SK-N-SH treated with all-trans-retinoic acid at 6 μM for 48 hours (cell line): ENCODE measurements around the gene WFIKKN2.

Experiments
- ATAC-seq: fragments of 200-7000 bp; cut with Tn5 transposase; 3 replicates; pipeline ENCODE4 v1.9.1; 2020; ENCODE audit warnings: mild to moderate bottlenecking, moderate library complexity
- ARNTL ChIP-seq: fragments of 450-650 bp; formaldehyde crosslinking; IDR thresholded peaks from 2 replicates; pipeline ENCODE4 v1.5.0; 2020; ENCODE audit warnings: low read depth, mild to moderate bottlenecking, moderate library complexity, borderline replicate concordance
- BACH2 ChIP-seq: fragments of 250-450 bp; sonication (Bioruptor Pico); IDR thresholded peaks from 2 replicates; pipeline ENCODE4 v1.9.0; 2021; ENCODE audit warnings: mild to moderate bottlenecking, borderline replicate concordance
- CSDC2 ChIP-seq: fragments of 250-450 bp; sonication (Bioruptor Pico); IDR thresholded peaks from 2 replicates; pipeline ENCODE4 v1.5.0; 2020; ENCODE audit warnings: mild to moderate bottlenecking, moderate library complexity
- GLIS3 ChIP-seq: fragments of 250-450 bp; sonication (Bioruptor Pico); IDR thresholded peaks from 2 replicates; pipeline ENCODE4 v1.5.0; 2020; ENCODE audit warnings: mild to moderate bottlenecking, moderate library complexity
- ISL1 ChIP-seq: fragments of 250-450 bp; sonication (Bioruptor Pico); IDR thresholded peaks from 2 replicates; pipeline ENCODE4 v2.1.2; 2022; ENCODE audit warnings: mild to moderate bottlenecking, moderate library complexity
- RARB ChIP-seq: fragments of 250-450 bp; sonication (Bioruptor Pico); IDR thresholded peaks from 2 replicates; pipeline ENCODE4 v1.8.0; 2021; ENCODE audit warnings: mild to moderate bottlenecking, moderate library complexity
- SNAI2 ChIP-seq: fragments of 250-450 bp; sonication (Bioruptor Pico); IDR thresholded peaks from 2 replicates; pipeline ENCODE4 v1.5.0; 2020; ENCODE audit warnings: mild to moderate bottlenecking, moderate library complexity
- TCF4 ChIP-seq: fragments of 250-450 bp; sonication (Bioruptor Pico); IDR thresholded peaks from 2 replicates; pipeline ENCODE4 v1.8.0; 2021; ENCODE audit warnings: mild to moderate bottlenecking, moderate library complexity, borderline replicate concordance
- ZC3H10 ChIP-seq: fragments of 250-450 bp; sonication (Bioruptor Pico); IDR thresholded peaks from 2 replicates; pipeline ENCODE4 v1.5.1; 2021; ENCODE audit warnings: mild to moderate bottlenecking, moderate library complexity
- ZFP3 ChIP-seq: fragments of 250-450 bp; sonication (Bioruptor Pico); IDR thresholded peaks from 2 replicates; pipeline ENCODE4 v1.5.0; 2020; ENCODE audit warnings: mild to moderate bottlenecking, moderate library complexity
- ZFP30 ChIP-seq: fragments of 450-650 bp; formaldehyde crosslinking; IDR thresholded peaks from 2 replicates; pipeline ENCODE4 v1.5.0; 2022; ENCODE audit warnings: mild to moderate bottlenecking, moderate library complexity
- ZNF70 ChIP-seq: fragments of 450-650 bp; formaldehyde crosslinking; IDR thresholded peaks from 2 replicates; pipeline ENCODE4 v1.5.0; 2020; ENCODE audit warnings: mild to moderate bottlenecking, moderate library complexity
- TF ChIP-seq, protein P1 (sequence below): fragments of 250-450 bp; sonication (Bioruptor Pico); IDR thresholded peaks from 2 replicates; pipeline ENCODE4 v1.8.0; 2020; ENCODE audit warnings: mild to moderate bottlenecking, moderate library complexity, borderline replicate concordance
- TF ChIP-seq, protein P2 (sequence below): fragments of 250-450 bp; sonication (Bioruptor Pico); IDR thresholded peaks from 2 replicates; pipeline ENCODE4 v1.5.1; 2020; ENCODE audit warnings: low read depth, mild to moderate bottlenecking, moderate library complexity
- TF ChIP-seq, protein P3 (sequence below): fragments of 250-450 bp; sonication (Bioruptor Pico); IDR thresholded peaks from 2 replicates; pipeline ENCODE4 v1.5.0; 2020; ENCODE audit warnings: mild to moderate bottlenecking, moderate library complexity
- TF ChIP-seq, protein P4 (sequence below): fragments of 250-450 bp; sonication (Bioruptor Pico); IDR thresholded peaks from 2 replicates; pipeline ENCODE4 v1.8.0; 2021; ENCODE audit warnings: low read depth, mild to moderate bottlenecking, moderate library complexity, borderline replicate concordance

Gene WFIKKN2

DNA sequence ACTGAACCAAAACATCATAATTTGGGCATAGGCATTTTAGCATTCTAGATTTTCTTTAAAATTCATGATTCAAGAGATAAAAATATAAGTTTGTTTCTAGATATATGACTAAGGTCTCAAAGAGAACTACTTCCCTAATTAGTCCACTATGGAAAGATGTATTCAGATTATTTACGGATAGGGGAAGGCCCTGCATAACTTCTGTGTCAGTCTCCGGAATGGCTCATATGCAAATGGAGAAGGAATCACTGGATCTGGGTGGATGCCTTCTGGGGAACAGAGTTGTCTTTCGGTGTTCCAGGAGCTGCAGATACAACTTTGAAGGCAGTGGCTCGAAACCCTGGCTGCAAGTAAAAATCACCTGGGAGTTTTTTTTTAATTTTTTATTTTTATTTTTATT is 17.1 kb upstream of the WFIKKN2 start (continued):
- TF ChIP-seq, protein P1, sequence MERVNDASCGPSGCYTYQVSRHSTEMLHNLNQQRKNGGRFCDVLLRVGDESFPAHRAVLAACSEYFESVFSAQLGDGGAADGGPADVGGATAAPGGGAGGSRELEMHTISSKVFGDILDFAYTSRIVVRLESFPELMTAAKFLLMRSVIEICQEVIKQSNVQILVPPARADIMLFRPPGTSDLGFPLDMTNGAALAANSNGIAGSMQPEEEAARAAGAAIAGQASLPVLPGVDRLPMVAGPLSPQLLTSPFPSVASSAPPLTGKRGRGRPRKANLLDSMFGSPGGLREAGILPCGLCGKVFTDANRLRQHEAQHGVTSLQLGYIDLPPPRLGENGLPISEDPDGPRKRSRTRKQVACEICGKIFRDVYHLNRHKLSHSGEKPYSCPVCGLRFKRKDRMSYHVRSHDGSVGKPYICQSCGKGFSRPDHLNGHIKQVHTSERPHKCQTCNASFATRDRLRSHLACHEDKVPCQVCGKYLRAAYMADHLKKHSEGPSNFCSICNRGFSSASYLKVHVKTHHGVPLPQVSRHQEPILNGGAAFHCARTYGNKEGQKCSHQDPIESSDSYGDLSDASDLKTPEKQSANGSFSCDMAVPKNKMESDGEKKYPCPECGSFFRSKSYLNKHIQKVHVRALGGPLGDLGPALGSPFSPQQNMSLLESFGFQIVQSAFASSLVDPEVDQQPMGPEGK = no peak
- TF ChIP-seq, protein P2, sequence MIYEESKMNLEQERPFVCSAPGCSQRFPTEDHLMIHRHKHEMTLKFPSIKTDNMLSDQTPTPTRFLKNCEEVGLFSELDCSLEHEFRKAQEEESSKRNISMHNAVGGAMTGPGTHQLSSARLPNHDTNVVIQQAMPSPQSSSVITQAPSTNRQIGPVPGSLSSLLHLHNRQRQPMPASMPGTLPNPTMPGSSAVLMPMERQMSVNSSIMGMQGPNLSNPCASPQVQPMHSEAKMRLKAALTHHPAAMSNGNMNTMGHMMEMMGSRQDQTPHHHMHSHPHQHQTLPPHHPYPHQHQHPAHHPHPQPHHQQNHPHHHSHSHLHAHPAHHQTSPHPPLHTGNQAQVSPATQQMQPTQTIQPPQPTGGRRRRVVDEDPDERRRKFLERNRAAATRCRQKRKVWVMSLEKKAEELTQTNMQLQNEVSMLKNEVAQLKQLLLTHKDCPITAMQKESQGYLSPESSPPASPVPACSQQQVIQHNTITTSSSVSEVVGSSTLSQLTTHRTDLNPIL (CRISPR knock-in tag) = no peak
- TF ChIP-seq ZFP30 (CRISPR knock-in tag) = no peak
- TF ChIP-seq, all 23 proteins: peak for 0

DNA sequence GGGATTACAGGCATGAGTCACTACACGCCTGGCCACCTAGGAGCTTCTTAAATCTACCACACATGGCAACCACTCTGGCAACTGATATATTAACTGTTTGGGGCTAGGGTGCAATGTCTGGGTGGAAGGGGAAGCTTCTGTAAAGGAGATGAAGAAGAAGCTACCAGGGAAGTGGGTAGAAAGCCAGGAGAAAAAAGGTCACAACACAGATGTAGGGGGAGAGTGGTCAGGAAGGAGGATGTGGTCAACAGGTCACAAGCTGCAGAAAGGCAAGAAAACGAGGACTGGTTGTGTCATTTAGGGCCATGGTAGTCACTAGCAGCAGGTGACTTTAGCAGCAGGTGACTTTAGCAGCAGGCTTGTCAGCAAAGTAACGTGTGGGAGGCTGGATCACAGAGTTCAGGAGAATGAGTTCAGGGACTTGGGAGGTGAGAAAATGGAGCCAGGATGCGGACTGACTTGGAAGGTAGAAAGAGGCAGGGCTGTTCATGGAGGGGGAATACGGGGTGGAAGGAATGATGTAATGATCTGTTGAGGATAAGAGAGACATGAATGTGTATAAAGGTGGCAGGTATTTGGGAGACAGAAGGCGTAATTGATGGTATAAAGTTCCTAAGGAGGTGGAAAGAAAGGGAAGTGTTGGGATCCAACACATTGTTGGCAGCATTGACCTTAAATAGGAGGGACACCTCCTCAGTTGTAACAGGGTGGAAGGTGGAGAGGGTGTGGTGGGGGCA is 16.3 kb upstream of the WFIKKN2 start:
- ATAC-seq = no peak
- no peak for TF ChIP-seq BACH2 (CRISPR knock-in tag)
- no peak for TF ChIP-seq GLIS3
- no peak for TF ChIP-seq ISL1 (CRISPR knock-in tag)
- TF ChIP-seq, protein P3, sequence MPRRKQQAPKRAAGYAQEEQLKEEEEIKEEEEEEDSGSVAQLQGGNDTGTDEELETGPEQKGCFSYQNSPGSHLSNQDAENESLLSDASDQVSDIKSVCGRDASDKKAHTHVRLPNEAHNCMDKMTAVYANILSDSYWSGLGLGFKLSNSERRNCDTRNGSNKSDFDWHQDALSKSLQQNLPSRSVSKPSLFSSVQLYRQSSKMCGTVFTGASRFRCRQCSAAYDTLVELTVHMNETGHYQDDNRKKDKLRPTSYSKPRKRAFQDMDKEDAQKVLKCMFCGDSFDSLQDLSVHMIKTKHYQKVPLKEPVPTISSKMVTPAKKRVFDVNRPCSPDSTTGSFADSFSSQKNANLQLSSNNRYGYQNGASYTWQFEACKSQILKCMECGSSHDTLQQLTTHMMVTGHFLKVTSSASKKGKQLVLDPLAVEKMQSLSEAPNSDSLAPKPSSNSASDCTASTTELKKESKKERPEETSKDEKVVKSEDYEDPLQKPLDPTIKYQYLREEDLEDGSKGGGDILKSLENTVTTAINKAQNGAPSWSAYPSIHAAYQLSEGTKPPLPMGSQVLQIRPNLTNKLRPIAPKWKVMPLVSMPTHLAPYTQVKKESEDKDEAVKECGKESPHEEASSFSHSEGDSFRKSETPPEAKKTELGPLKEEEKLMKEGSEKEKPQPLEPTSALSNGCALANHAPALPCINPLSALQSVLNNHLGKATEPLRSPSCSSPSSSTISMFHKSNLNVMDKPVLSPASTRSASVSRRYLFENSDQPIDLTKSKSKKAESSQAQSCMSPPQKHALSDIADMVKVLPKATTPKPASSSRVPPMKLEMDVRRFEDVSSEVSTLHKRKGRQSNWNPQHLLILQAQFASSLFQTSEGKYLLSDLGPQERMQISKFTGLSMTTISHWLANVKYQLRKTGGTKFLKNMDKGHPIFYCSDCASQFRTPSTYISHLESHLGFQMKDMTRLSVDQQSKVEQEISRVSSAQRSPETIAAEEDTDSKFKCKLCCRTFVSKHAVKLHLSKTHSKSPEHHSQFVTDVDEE = no peak
- no peak for TF ChIP-seq ZFP3
- TF ChIP-seq RARB (CRISPR knock-in tag) = no peak
- TF ChIP-seq SNAI2 (CRISPR knock-in tag) = no peak
- TF ChIP-seq, protein P4, sequence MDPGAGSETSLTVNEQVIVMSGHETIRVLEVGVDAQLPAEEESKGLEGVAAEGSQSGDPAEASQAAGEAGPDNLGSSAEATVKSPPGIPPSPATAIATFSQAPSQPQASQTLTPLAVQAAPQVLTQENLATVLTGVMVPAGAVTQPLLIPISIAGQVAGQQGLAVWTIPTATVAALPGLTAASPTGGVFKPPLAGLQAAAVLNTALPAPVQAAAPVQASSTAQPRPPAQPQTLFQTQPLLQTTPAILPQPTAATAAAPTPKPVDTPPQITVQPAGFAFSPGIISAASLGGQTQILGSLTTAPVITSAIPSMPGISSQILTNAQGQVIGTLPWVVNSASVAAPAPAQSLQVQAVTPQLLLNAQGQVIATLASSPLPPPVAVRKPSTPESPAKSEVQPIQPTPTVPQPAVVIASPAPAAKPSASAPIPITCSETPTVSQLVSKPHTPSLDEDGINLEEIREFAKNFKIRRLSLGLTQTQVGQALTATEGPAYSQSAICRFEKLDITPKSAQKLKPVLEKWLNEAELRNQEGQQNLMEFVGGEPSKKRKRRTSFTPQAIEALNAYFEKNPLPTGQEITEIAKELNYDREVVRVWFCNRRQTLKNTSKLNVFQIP (CRISPR knock-in tag) = no peak
- TF ChIP-seq ARNTL (CRISPR knock-in tag) = no peak
- TF ChIP-seq, all 23 proteins: peak for 0

DNA sequence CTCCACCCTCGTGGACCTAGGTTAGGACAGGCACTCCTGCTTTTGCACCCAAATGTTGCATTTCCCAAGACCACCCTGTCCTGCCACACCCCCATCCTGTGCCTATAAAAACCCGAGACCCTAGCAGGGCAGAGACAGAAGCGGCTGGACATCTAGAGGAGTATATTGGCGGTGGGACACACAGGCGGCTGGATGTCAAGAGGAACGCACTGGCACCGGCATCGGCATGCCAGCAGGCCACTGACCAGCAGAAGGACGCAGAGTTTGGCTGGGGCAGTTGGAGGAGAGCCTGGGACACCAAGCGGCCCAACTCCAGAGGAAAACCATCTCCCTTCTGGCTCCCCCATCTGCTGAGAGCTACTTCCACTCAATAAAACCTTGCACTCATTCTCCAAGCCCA is 14.7 kb upstream of the WFIKKN2 start:
- no peak for ATAC-seq
- no peak for TF ChIP-seq SNAI2 (CRISPR knock-in tag)
- no peak for TF ChIP-seq ISL1 (CRISPR knock-in tag)
- TF ChIP-seq GLIS3 = no peak
- no peak for TF ChIP-seq CSDC2 (CRISPR knock-in tag)
- no peak for TF ChIP-seq TCF4
- TF ChIP-seq ARNTL (CRISPR knock-in tag) = no peak
- TF ChIP-seq, protein P1 = no peak
- no peak for TF ChIP-seq ZNF70
- no peak for TF ChIP-seq ZFP30 (CRISPR knock-in tag)
- TF ChIP-seq ZC3H10 = no peak
- no peak for TF ChIP-seq BACH2 (CRISPR knock-in tag)
- TF ChIP-seq, protein P4 (CRISPR knock-in tag) = no peak
- TF ChIP-seq, protein P2 (CRISPR knock-in tag) = no peak
- TF ChIP-seq, all 23 proteins: peak for 0
